Suprapubic skin (tissue), 4 donors: ENCODE results near the gene CDPF1. TPM values are rescaled to one million over a fixed set of nuclear protein-coding genes. Genes with fewer than 3 reads are reported as not detected.

Experiments
- DNase-seq, 2 donors: peaks; one replicate each; pipeline ENCODE4 v3.0.0-alpha.2; 2019; ENCODE audit warnings: low spot score in 2 of 2
- H3K27ac ChIP-seq: fragments of 200-600 bp; sonication (generic); one replicate; pipeline ENCODE4 v1.5.1; 2019
- H3K27me3 ChIP-seq: fragments of 200-600 bp; sonication (generic); one replicate; pipeline ENCODE4 v1.5.1; 2019
- H3K36me3 ChIP-seq: fragments of 200-600 bp; sonication (generic); one replicate; pipeline ENCODE4 v1.5.1; 2019
- H3K4me1 ChIP-seq: fragments of 200-600 bp; sonication (generic); one replicate; pipeline ENCODE4 v1.5.1; 2019
- H3K4me3 ChIP-seq: fragments of 200-600 bp; sonication (generic); one replicate; pipeline ENCODE4 v1.5.1; 2019; ENCODE audit warnings: mild to moderate bottlenecking
- H3K9me3 ChIP-seq: fragments of 200-600 bp; sonication (generic); one replicate; pipeline ENCODE4 v1.5.1; 2019
- CTCF ChIP-seq, 2 donors: fragments of 200-600 bp in 1 of 2; fragments of 450-650 bp in 1 of 2; sonication (generic) in 1 of 2; IDR thresholded peaks; one replicate each; pipeline ENCODE4 v1.5.1; 2016 to 2019; ENCODE audit warnings: antibody characterized with exemption in 2 of 2, mild to moderate bottlenecking in 1 of 2, moderate library complexity in 1 of 2
- EP300 ChIP-seq: sonication (generic); formaldehyde crosslinking; IDR thresholded peaks from one replicate; pipeline ENCODE4 v1.6.1; 2017; ENCODE audit warnings: antibody characterized with exemption
- POLR2A ChIP-seq, 2 donors: fragments of 450-650 bp; IDR thresholded peaks; one replicate each; pipeline ENCODE4 v1.6.1; 2017; ENCODE audit warnings: antibody characterized with exemption in 2 of 2, mild to moderate bottlenecking in 2 of 2, moderate library complexity in 2 of 2
- POLR2AphosphoS5 ChIP-seq, 3 donors: sonication (generic); formaldehyde crosslinking; IDR thresholded peaks; one replicate each; pipeline ENCODE4 v1.6.1; 2017; ENCODE audit warnings: antibody characterized with exemption in 3 of 3
- WGBS: methylation state at CpG from one replicate; pipeline ENCODE4 v1.1.5; 2018; 5-methylcytosine and 5-hydroxymethylcytosine counted together
- total RNA-seq, 4 donors: library from RNA; depleted of rRNA; stranded (reverse); fragments of >200 nt; gene quantifications; one replicate each; pipeline ENCODE4 v1.1.0, GENCODE V29; 2016

CDPF1 gene
- total RNA-seq, 4 donors from 2014 or later = 3.9 to 13.4 (median 9.5) TPM

- peak in 1 of 2 donors; percentile 21 for DNase-seq
- no peaks in the 10 kb centered on the region for H3K9me3 ChIP-seq
- no peak for TF ChIP-seq POLR2A (IDR thresholded peaks at IDR 0.05)
- TF ChIP-seq EP300 = no peak
- TF ChIP-seq CTCF (IDR thresholded peaks at IDR 0.05) = no peak
- no peak for TF ChIP-seq POLR2AphosphoS5 (IDR thresholded peaks at IDR 0.05)
- H3K4me3 ChIP-seq = no peak overlapping the region
- H3K27me3 ChIP-seq = no peaks in the 10 kb centered on the region
- H3K4me1 ChIP-seq = no peaks in the 10 kb centered on the region
- H3K36me3 ChIP-seq = peaks cover 91% of the 10 kb centered on the region
- WGBS = 73% methylated on average over 10 of the region's 10 CpGs
- H3K27ac ChIP-seq = no peak overlapping the region
Observed at GRCh38 chr22:46219636-46220035, 30.5 kb downstream of the CDPF1 start.

- no peak for TF ChIP-seq CTCF (IDR thresholded peaks at IDR 0.05)
- TF ChIP-seq POLR2A (IDR thresholded peaks at IDR 0.05) = no peak
- TF ChIP-seq EP300 = no peak
- TF ChIP-seq POLR2AphosphoS5 (IDR thresholded peaks at IDR 0.05) = no peak
- peaks cover 68% of the 10 kb centered on the region for H3K36me3 ChIP-seq
Observed at GRCh38 chr22:46214616-46215015, 35.5 kb downstream of the CDPF1 start.

GRCh38 chr22:46214149-46214548 lies 35.9 kb downstream of the CDPF1 start:
- Histone ChIP-seq H3K4me3 (no peak overlapping the region), H3K9me3 (peaks cover 1% of the 10 kb centered on the region), H3K36me3 (peaks cover 68% of the 10 kb centered on the region), H3K27me3 (no peaks in the 10 kb centered on the region), H3K27ac (no peak overlapping the region), H3K4me1 (no peaks in the 10 kb centered on the region)
- 99% methylated on average over 29 of the region's 29 CpGs for WGBS
- DNase-seq = no peak
- TF ChIP-seq POLR2A (IDR thresholded peaks at IDR 0.05) = no peak
- TF ChIP-seq EP300 = no peak
- no peak for TF ChIP-seq POLR2AphosphoS5 (IDR thresholded peaks at IDR 0.05)
- TF ChIP-seq CTCF (IDR thresholded peaks at IDR 0.05) = no peak

More at GRCh38 chr22:46214616-46215015, 35.5 kb downstream of the CDPF1 start:
- DNase-seq = no peak
- WGBS = 97% methylated on average over 28 of the region's 28 CpGs
- Histone ChIP-seq H3K27me3 (no peaks in the 10 kb centered on the region), H3K27ac (no peak overlapping the region), H3K4me1 (no peaks in the 10 kb centered on the region), H3K9me3 (no peaks in the 10 kb centered on the region), H3K4me3 (no peak overlapping the region)

- H3K4me3 ChIP-seq = no peak overlapping the region
- H3K4me1 ChIP-seq = no peaks in the 10 kb centered on the region
- no peak overlapping the region for H3K27ac ChIP-seq
- 97% methylated on average over 4 of the region's 4 CpGs for WGBS
- H3K27me3 ChIP-seq = no peaks in the 10 kb centered on the region
- H3K36me3 ChIP-seq = peaks cover 64% of the 10 kb centered on the region
- TF ChIP-seq EP300 (no peak), POLR2AphosphoS5 (IDR thresholded peaks at IDR 0.05) (no peak), POLR2A (IDR thresholded peaks at IDR 0.05) (no peak), CTCF (IDR thresholded peaks at IDR 0.05) (no peak)
- DNase-seq = no peak
- peaks cover 8% of the 10 kb centered on the region for H3K9me3 ChIP-seq
Observed at GRCh38 chr22:46213052-46213451, 37.0 kb downstream of the CDPF1 start.

GRCh38 chr22:46212195-46212594 lies 37.9 kb downstream of the CDPF1 start:
- 95% methylated on average over 4 of the region's 4 CpGs for WGBS
- H3K27ac ChIP-seq = no peak overlapping the region
- no peak overlapping the region for H3K4me3 ChIP-seq
- no peaks in the 10 kb centered on the region for H3K4me1 ChIP-seq
- no peak for DNase-seq
- no peak for TF ChIP-seq EP300
- no peak for TF ChIP-seq POLR2A (IDR thresholded peaks at IDR 0.05)
- TF ChIP-seq CTCF (IDR thresholded peaks at IDR 0.05) = no peak
- TF ChIP-seq POLR2AphosphoS5 (IDR thresholded peaks at IDR 0.05) = no peak
- H3K9me3 ChIP-seq = peaks cover 8% of the 10 kb centered on the region
- H3K36me3 ChIP-seq = peaks cover 63% of the 10 kb centered on the region
- no peaks in the 10 kb centered on the region for H3K27me3 ChIP-seq
